IMR-90 (cell line): ENCODE data around the gene SLC17A5. TPM values are rescaled to one million over a fixed set of nuclear protein-coding genes. Genes with fewer than 3 reads are reported as not detected.

Source experiments
- ATAC-seq: fragments of 200-7000 bp; cut with Tn5 transposase; 2 replicates; pipeline ENCODE4 v1.9.1; 2020; ENCODE audit warnings: low read depth, mild to moderate bottlenecking, moderate library complexity
- BruUV-seq: library from RNA; stranded (reverse); fragments of 400-500 nt; replicated peaks from 2 replicates; lab custom pipeline; 2021; lab: Mats Ljungman, UMichigan
- CTCF ChIA-PET: fragments of 300-600 bp; formaldehyde crosslinking; extraction: SDS; loops from one replicate; lab custom pipeline; 2021; ENCODE audit warnings: antibody characterized with exemption; lab: Yijun Ruan, JAX
- POLR2A ChIA-PET: fragments of 300-600 bp; sonication (Branson Sonifier 250); formaldehyde crosslinking; loops from one replicate; lab custom pipeline; 2022; ENCODE audit warnings: antibody characterized with exemption; ENCODE audit not compliant: unreplicated experiment; lab: Charles Lee
- DNase-seq: peaks from one replicate; pipeline ENCODE4 v3.0.0; 2013
- H2AFZ ChIP-seq: replicated peaks from 2 replicates; pipeline ENCODE3; 2013; ENCODE audit warnings: low read length, mild to moderate bottlenecking; ENCODE audit not compliant: poor library complexity
- H2AK5ac ChIP-seq: 2 replicates; pipeline ENCODE4 v1.6.1; 2013; ENCODE audit warnings: low read depth, low read length, inconsistent platforms
- H2AK9ac ChIP-seq: replicated peaks from 2 replicates; pipeline ENCODE3; 2013; ENCODE audit warnings: mild to moderate bottlenecking, low read depth, low read length, moderate library complexity; ENCODE audit not compliant: poor library complexity
- H2BK120ac ChIP-seq: 2 replicates; pipeline ENCODE4 v1.6.1; 2013; ENCODE audit warnings: low read depth, low read length, inconsistent platforms
- H2BK15ac ChIP-seq: 3 replicates; pipeline ENCODE4 v1.6.1; 2013; ENCODE audit warnings: low read depth, low read length, inconsistent platforms
- H2BK20ac ChIP-seq: 2 replicates; pipeline ENCODE4 v1.6.1; 2013; ENCODE audit warnings: low read depth, mild to moderate bottlenecking, inconsistent platforms, low read length, moderate library complexity
- H2BK5ac ChIP-seq: 2 replicates; pipeline ENCODE4 v1.6.1; 2013; ENCODE audit warnings: mild to moderate bottlenecking, low read depth, low read length, inconsistent platforms; ENCODE audit not compliant: poor library complexity, severe bottlenecking
- H3K14ac ChIP-seq: replicated peaks from 2 replicates; pipeline ENCODE4 v1.6.1; 2013; ENCODE audit warnings: low read depth, low read length, inconsistent platforms
- H3K18ac ChIP-seq: 2 replicates; pipeline ENCODE4 v1.6.1; 2013; ENCODE audit warnings: low read depth, low read length, control low read depth
- H3K23ac ChIP-seq: 2 replicates; pipeline ENCODE4 v1.6.1; 2013; ENCODE audit warnings: low read depth, low read length, inconsistent platforms
- H3K27ac ChIP-seq: 2 replicates; pipeline ENCODE4 v1.5.1; 2013; ENCODE audit warnings: mild to moderate bottlenecking, control low read depth, low read length; ENCODE audit not compliant: insufficient read depth
- H3K27me3 ChIP-seq: 2 replicates; pipeline ENCODE4 v1.6.1; 2013; ENCODE audit warnings: low read length; ENCODE audit not compliant: control insufficient read depth, insufficient read depth
- H3K36me3 ChIP-seq: 2 replicates; pipeline ENCODE4 v1.6.1; 2013; ENCODE audit warnings: low read length, mixed read lengths; ENCODE audit not compliant: control insufficient read depth, insufficient read depth
- H3K4ac ChIP-seq: 2 replicates; pipeline ENCODE4 v1.6.1; 2013; ENCODE audit warnings: low read depth, low read length, inconsistent platforms
- H3K4me1 ChIP-seq: 2 replicates; pipeline ENCODE4 v1.6.1; 2013; ENCODE audit warnings: low read length, mixed read lengths; ENCODE audit not compliant: control insufficient read depth, insufficient read depth
- H3K4me2 ChIP-seq: 2 replicates; pipeline ENCODE4 v1.6.1; 2013; ENCODE audit warnings: low read depth, mild to moderate bottlenecking, control low read depth, low read length, moderate library complexity
- H3K4me3 ChIP-seq: 2 replicates; pipeline ENCODE4 v1.5.1; 2013; ENCODE audit warnings: low read depth, mild to moderate bottlenecking, control low read depth, low read length, moderate library complexity; ENCODE audit not compliant: insufficient read depth
- H3K56ac ChIP-seq: 2 replicates; pipeline ENCODE4 v1.6.1; 2013; ENCODE audit warnings: low read length, inconsistent platforms; ENCODE audit not compliant: insufficient read depth; ENCODE audit errors: extremely low read depth
- H3K79me1 ChIP-seq, 2 experiments: 2 replicates each; pipeline ENCODE4 v1.6.1; 2013; ENCODE audit warnings: low read length in 2 of 2, inconsistent platforms in 1 of 2, low read depth in 1 of 2
- H3K9ac ChIP-seq: 2 replicates; pipeline ENCODE4 v1.6.1; 2013; ENCODE audit warnings: low read depth, low read length, control low read depth
- H3K9me1 ChIP-seq: 2 replicates; pipeline ENCODE4 v1.6.1; 2013; ENCODE audit warnings: low read length, inconsistent platforms; ENCODE audit not compliant: insufficient read depth
- H3K9me3 ChIP-seq: 2 replicates; pipeline ENCODE4 v1.6.1; 2013; ENCODE audit warnings: low read length; ENCODE audit not compliant: control insufficient read depth, insufficient read depth
- H4K20me1 ChIP-seq: 2 replicates; pipeline ENCODE4 v1.6.1; 2013; ENCODE audit warnings: low read length, inconsistent platforms; ENCODE audit not compliant: insufficient read depth
- H4K5ac ChIP-seq: 2 replicates; pipeline ENCODE4 v1.6.1; 2013; ENCODE audit warnings: mild to moderate bottlenecking, low read depth, low read length, control low read depth
- H4K8ac ChIP-seq, 2 experiments: 2 replicates each; pipeline ENCODE4 v1.6.1; 2013; ENCODE audit warnings: low read depth in 2 of 2, low read length in 2 of 2, control low read depth in 1 of 2, inconsistent platforms in 1 of 2
- H4K91ac ChIP-seq: 2 replicates; pipeline ENCODE4 v1.6.1; 2013; ENCODE audit warnings: low read depth, low read length, inconsistent platforms; ENCODE audit not compliant: insufficient read depth
- CEBPB ChIP-seq: IDR thresholded peaks from 2 replicates; pipeline ENCODE4 v1.6.1; 2012; ENCODE audit warnings: low read depth, low read length, improper control_type of control experiment
- FOS ChIP-seq: fragments of 150-350 bp; IDR thresholded peaks from 2 replicates; pipeline ENCODE4 v1.6.1; 2016; ENCODE audit warnings: low read depth, low read length
- MXI1 ChIP-seq: IDR thresholded peaks from 2 replicates; pipeline ENCODE4 v1.6.1; 2012; ENCODE audit warnings: low read depth, mild to moderate bottlenecking, low read length, moderate library complexity, borderline replicate concordance
- RCOR1 ChIP-seq: IDR thresholded peaks from 2 replicates; pipeline ENCODE4 v1.6.1; 2012; ENCODE audit warnings: mild to moderate bottlenecking, low read length, improper control_type of control experiment; ENCODE audit not compliant: insufficient replicate concordance
- WGBS, 2 experiments: methylation state at CpG; one replicate each; pipeline versions ENCODE4 v1.1.5 to v1.1.7; 2013; ENCODE audit warnings: missing lambda C conversion rate in 2 of 2; ENCODE audit not compliant: insufficient read length in 1 of 2; ENCODE audit errors: extremely low coverage in 2 of 2; 5-methylcytosine and 5-hydroxymethylcytosine counted together
- dilution Hi-C: fragments of 300-500 bp; cut with HindIII; formaldehyde crosslinking; loops from one replicate; pipeline ENCODE4 v1.14.3; 2018; ENCODE audit warnings: low sequenced_read_pairs; ENCODE audit not compliant: unreplicated experiment
- in situ Hi-C: fragments of 300-500 bp; cut with MboI; formaldehyde crosslinking; loops from 3 replicates; pipeline ENCODE4 v1.14.3; 2019; ENCODE audit warnings: low sequenced_read_pairs, inconsistent platforms, mixed read lengths
- intact Hi-C: fragments of 100-400 bp; cut with micrococcal nuclease; formaldehyde crosslinking; loops from 2 replicates; pipeline ENCODE4 v1.10.0; 2022
- polyA plus RNA-seq, 3 experiments: library from polyadenylated mRNA; depleted of rRNA; stranded (reverse); fragments of >200 nt; gene quantifications; 2 replicates each; pipeline ENCODE4 v1.2.3, GENCODE V29; 2012; ENCODE audit warnings: low replicate concordance in 1 of 3
- total RNA-seq: library from RNA; depleted of rRNA; stranded (reverse); fragments of >200 nt; gene quantifications from 2 replicates; pipeline ENCODE4 v1.2.3, GENCODE V29; 2012

The SLC17A5 gene
- total and polyA plus RNA-seq, 2 of the 4 experiments (the other 2 are of a cell fraction): 20.8 to 27.2 TPM

- Histone ChIP-seq H2BK15ac (no peak overlapping the region), H2AFZ (no peak overlapping the region), H2BK120ac (no peak overlapping the region), H3K9me3 (no peaks in the 10 kb centered on the region), H3K36me3 (no peaks in the 10 kb centered on the region), H3K27me3 (no peaks in the 10 kb centered on the region), H4K8ac (no peak overlapping the region), H4K5ac (no peak overlapping the region), H3K9me1 (no peaks in the 10 kb centered on the region), H2BK20ac (no peak overlapping the region), H2BK5ac (no peak overlapping the region), H3K79me1 (no peaks in the 10 kb centered on the region), H3K4me1 (no peaks in the 10 kb centered on the region), H3K23ac (no peak overlapping the region), H3K4me3 (no peak overlapping the region), H3K4ac (no peak overlapping the region), H3K9ac (no peak overlapping the region), H2AK9ac (no peak overlapping the region), H3K14ac (no peak overlapping the region), H3K27ac (no peak overlapping the region), H3K18ac (no peak overlapping the region), H3K4me2 (no peak overlapping the region), H4K91ac (no peak overlapping the region), H4K20me1 (no peaks in the 10 kb centered on the region), H2AK5ac (no peak overlapping the region), H3K56ac (no peak overlapping the region)
- no TSS peak for BruUV-seq
- POLR2A ChIA-PET: no interaction called here
- ATAC-seq (no peak), DNase-seq (no peak)
- dilution Hi-C loops (no loop called here), intact Hi-C loops (no loop called here), in situ Hi-C loops (loop anchor here (10.0 kb wide), 1 partner anchor 1543 kb away; no protein-coding TSS in a partner anchor)
- no CpG with 5 or more reads among the region's 8 CpGs for WGBS, 2 experiments
- CTCF ChIA-PET: interaction anchor here (0.8 to 1.2 kb wide), 3 partner anchors 61 to 1539 kb away, joined by 3 to 4 read pairs (median 3); no protein-coding TSS in a partner anchor
- TF ChIP-seq CEBPB (peak; percentile 27; the same call in 1 of the 2 replicates), RCOR1 (no peak), MXI1 (no peak), FOS (no peak)
Measured at GRCh38 chr6:73671911-73672685, 18.3 kb upstream of the SLC17A5 start.
